Tongue (tissue), 3 donors: Measurements from ENCODE around the gene FKBP6. TPM values are rescaled to one million over a fixed set of nuclear protein-coding genes. Genes with fewer than 3 reads are reported as not detected.
A peak's percentile ranks its signal among the peaks of the same experiment; 100 is the strongest.
"Not testable (repeated sequence)": the region's sequence is repeated elsewhere in the genome, so short reads cannot be mapped to it uniquely, and the experiment has no call there.

Source experiments
- DNase-seq: peaks from one replicate; pipeline ENCODE4 v3.0.0-alpha.2; 2015
- small RNA-seq: library from RNA; depleted of rRNA; stranded (forward); fragments of <200 nt; gene quantifications from one replicate; pipeline ENCODE3, GENCODE V24; 2014; ENCODE audit warnings: low replicate concordance
- total RNA-seq: library from RNA; depleted of rRNA; stranded (reverse); fragments of >200 nt; gene quantifications from one replicate; pipeline ENCODE4 v1.2.3, GENCODE V29; 2014

FKBP6 gene
- total RNA-seq, 1 donor from 2014 or later, result not detected

DNA sequence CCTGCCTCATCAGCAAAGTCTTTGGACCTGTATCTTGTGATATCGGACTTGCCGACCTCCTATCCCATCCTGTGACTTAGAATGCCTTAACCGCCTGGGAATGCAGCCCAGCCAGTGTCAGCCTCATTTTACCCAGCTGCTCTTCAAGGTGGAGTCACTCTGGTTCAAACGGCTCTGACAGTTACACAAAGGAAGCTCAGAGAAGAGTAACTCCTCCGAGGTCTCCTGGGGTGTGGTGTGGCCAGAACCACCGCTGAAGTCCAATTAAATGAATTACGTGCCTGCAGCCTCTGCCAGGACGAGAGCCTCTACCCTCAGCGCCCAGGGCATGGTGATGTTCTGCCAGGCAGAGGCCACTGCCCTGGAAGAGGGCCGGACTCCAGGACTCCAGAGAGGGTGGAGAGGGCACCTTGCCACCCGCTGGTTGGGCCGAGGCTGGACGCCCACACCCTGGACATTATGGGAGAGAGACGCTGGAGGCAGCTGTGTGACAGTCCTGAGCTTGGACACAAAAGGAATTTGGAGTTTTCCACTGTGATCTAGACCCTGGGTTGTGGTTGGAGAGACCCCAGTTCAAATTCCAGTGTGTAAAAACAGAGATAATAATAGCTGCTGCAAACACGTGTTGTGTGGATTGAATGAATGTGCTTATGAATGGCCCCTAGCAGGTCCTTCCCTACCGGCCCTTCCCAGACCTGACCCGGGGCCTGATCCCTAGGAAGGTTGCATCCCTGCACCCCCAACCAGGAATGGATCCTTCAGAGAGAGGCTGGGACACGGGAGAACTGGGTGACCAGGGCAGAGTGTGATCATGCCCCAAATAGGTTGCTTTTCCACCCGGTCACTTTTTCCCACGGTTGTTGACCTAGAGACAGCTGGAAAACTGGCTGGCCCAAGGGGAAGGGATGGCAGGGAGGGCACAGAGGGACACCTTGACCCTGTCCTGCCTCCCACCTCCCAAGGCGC is 67.9 kb downstream of the FKBP6 start:
- DNase-seq, result no peak

DNA sequence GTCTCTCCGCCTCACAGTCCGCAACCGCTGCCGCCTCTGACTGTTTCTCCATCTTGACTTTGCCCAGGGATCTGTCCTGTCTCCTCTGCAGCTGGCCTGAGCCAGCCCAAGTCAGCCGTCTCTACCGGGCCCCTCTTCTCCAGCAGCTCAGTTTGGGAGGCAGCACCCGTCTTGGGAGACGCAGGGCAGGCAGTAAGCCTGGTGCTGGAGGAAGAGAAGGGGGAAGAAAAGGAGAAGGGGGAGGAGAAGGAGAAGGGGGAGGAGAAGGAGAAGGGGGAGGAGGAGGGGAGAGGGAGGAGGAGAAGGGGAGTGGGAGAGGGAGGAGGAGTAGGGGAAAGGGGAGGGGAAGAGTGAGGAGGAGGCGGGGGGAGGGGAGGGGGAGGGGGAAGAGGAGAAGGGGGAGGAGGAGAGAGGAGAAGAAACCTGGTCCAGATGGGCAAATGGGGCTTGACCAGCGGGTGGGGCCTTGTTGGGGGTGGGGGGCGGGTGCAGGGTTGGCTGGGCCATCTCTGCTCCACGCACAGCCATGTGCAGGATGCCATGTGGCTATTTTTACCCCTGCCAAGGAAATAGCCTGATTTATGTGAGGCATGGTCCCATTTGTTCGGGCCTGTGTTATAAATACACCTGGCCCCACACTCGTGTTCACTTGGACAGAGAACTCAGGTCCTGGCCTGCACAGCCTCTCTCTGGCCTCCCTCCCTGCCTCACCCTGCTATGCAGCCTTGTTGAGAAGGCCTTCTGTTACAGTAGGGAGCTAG is 69.7 kb downstream of the FKBP6 start:
- peak; percentile 81 for DNase-seq

DNA sequence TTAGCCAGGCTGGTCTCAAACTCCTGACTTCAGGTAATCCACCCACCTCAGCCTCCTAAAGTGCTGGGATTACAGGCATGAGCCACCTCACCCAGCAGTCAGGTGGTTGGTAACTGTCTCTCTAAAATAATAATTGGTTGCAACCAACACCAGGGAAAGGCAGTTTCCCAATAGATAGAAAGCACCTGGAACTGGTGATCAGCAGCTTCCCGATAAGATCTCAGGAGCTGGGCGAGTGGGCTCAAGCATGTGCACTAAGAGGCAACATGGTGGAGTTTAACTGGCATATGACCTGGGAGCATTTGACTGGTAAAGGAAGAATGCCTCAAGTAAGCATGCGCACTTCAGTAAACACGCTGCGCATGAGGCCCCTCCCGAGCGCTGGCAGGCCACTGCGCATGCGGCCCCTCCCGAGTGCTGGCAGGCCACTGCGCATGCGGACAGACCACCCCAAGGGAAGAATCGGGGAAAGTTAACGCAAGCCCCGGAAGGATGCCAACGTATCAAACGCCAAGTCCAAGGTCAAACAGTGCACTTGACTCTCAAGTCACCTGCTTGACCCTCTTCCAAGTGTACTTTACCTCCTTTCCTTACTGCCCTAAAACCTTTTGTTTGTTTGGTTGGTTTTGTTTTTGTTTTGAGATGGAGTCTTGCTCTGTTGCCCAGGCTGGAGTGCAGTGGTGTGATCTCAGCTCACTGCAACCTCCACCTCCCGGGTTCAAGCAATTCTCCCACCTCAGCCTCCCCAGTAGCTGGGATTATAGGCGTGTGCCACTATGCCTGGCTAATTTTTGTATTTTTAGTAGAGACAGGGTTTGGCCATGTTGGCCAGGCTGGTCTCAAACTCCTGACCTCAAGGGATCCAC is 71.5 kb downstream of the FKBP6 start:
- peak; percentile 89 for DNase-seq

DNA sequence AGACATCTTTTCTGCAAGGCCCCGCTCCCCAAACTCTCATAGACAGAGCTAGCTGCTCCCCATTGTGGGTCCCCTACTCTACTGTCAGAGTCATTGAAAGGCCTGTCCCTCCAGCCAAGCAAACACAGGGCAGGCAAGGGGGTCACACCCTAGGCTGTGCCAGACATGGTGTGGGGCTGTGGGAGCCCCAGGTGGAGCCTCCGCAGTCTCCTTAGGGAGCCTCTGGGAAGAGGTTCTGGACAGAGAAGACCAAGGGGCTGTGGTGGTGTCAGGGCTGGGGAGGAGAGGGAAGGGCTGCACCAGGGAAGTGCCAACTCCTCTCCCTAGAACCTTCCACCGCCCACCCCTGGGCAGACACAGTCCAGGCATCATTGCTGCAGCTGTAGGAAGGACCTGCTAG is 76.9 kb downstream of the FKBP6 start:
- not testable (repeated sequence) for DNase-seq

Small RNAs within 50 kb of the gene (small RNA-seq; reads per million reads assigned to genes)
- gene RF00019, result not detected
- not detected for gene RNU6-1080P

Other genes with a start within 250 kb of the FKBP6 start
- not detected for gene SPDYE9, start 242.1 kb upstream of the FKBP6 start, total RNA-seq
- gene NSUN5, start 19.3 kb upstream of the FKBP6 start, total RNA-seq, result 23.8 TPM
- gene TRIM50, start 79 bp upstream of the FKBP6 start, total RNA-seq, result 0.31 TPM
- gene FZD9, start 105.6 kb downstream of the FKBP6 start, total RNA-seq, result 9.3 TPM
- gene BAZ1B, start 194.1 kb downstream of the FKBP6 start, total RNA-seq, result 59.1 TPM
- gene BCL7B, start 229.5 kb downstream of the FKBP6 start, total RNA-seq, result 11.8 TPM